Measurements from ENCODE around the gene TNFSF4. TPM values are rescaled to one million over a fixed set of nuclear protein-coding genes. Genes with fewer than 3 reads are reported as not detected.

Gene TNFSF4
- total RNA-seq, 2 experiments from 2014 or later: 0.17 to 0.33 TPM

DNA sequence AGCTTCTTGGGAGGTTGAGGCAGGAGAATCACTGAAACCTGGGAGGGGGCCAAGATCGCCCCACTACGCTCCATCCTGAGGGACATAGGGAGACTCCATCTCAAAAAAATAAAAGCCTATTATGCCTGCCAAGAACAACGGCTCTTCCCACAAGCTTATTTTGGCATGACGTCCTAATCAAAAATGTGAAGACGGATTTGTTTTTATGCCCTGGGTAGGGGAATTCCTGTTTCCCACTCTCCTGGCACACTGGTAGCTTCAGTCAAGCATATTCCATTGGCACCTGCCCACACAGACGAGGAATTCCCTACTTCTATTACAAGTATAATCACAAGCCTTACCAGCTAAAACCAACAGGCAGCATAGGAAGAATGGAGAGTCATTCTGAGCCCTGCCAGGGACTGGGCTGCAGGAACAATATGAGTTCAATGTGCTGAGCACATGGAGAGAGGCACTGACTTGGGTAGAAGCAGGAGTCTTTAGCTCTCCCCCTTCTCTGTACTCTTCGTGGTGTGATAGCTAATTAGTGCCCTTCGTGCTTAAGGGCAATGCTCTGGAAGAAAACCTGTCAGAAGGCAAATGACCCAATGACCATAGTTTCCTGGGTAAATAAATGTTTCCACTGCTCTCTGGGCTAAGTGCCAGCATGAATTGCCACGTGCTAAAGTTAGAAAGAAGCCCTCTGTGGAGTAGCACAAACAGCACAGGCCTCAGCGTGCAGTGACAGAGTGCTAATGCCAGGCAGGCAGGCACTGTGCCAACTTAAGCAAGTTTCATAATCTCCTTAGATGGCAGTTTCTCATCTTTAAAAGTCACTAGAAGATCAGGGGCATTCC is 16.8 kb downstream of the TNFSF4 start:
- peaks cover 4% of the 10 kb centered on the region for H3K36me3 Mint-ChIP-seq (ENCODE audit: low read depth)
- CTCF ChIA-PET: no interaction called here
- no peaks in the 10 kb centered on the region for H3K9me3 Mint-ChIP-seq
- no peak overlapping the region for H3K27ac Mint-ChIP-seq
- POLR2A ChIA-PET: no interaction called here
- H3K27me3 Mint-ChIP-seq: no peaks in the 10 kb centered on the region
- ATAC-seq (ENCODE audit: poor library complexity) (no peak), DNase-seq (peak in 2 of 14 experiments; percentile 13 to 18)
- no peaks in the 10 kb centered on the region for H3K36me3 ChIP-seq (ENCODE audit: insufficient read depth, low read length)
- no peaks in the 10 kb centered on the region for H3K9me3 ChIP-seq (ENCODE audit: control insufficient read depth in 1 of 2, insufficient read depth in 1 of 2, low read length in 2 of 2)
- TF ChIP-seq, protein P1, sequence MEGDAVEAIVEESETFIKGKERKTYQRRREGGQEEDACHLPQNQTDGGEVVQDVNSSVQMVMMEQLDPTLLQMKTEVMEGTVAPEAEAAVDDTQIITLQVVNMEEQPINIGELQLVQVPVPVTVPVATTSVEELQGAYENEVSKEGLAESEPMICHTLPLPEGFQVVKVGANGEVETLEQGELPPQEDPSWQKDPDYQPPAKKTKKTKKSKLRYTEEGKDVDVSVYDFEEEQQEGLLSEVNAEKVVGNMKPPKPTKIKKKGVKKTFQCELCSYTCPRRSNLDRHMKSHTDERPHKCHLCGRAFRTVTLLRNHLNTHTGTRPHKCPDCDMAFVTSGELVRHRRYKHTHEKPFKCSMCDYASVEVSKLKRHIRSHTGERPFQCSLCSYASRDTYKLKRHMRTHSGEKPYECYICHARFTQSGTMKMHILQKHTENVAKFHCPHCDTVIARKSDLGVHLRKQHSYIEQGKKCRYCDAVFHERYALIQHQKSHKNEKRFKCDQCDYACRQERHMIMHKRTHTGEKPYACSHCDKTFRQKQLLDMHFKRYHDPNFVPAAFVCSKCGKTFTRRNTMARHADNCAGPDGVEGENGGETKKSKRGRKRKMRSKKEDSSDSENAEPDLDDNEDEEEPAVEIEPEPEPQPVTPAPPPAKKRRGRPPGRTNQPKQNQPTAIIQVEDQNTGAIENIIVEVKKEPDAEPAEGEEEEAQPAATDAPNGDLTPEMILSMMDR (IDR thresholded peaks at IDR 0.05): no peak
- H3K4me3 Mint-ChIP-seq: no peak overlapping the region
- no peaks in the 10 kb centered on the region for H3K27me3 ChIP-seq (ENCODE audit: control insufficient read depth in 1 of 2, insufficient read depth in 2 of 2, low read length in 2 of 2)
- H3K4me1 Mint-ChIP-seq (ENCODE audit: low read depth): peaks cover 4% of the 10 kb centered on the region
- H3K4me3 ChIP-seq (ENCODE audit: low read length): no peak overlapping the region
- no peak overlapping the region for H3K27ac ChIP-seq (ENCODE audit: low read depth in 1 of 2, low read length in 2 of 2)
- intact Hi-C loops (cut with DNase I, micrococcal nuclease): no loop called here
- no peaks in the 10 kb centered on the region for H3K4me1 ChIP-seq (ENCODE audit: insufficient read depth, low read length)

DNA sequence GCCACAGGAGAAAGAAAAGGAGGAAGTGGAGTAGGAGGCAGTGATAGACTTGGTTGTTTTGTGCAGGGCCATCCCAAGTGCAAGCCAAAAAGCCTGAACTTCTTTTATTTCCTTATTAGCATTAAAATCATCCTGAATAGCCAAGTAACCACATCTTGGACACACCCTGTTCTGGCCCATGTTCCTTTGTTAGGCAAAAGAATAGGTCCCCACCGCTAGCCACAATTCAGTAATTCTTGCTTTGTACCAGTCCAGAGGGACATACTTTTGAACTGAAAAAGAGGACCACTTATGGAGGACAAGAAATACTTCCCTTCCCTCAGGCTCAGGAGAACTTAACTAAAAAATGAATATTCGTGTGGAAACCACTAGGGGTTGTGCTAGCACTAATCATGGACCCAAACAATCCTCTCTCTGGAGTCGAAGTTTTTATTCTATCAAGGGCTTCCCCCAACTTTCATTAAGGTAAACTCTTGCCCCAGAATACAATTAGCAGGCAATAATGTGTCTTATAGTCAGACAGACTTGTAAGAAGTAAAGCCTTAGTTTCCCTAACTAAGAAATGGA is 19.4 kb downstream of the TNFSF4 start:
- CTCF ChIA-PET: no interaction called here
- no peak for ATAC-seq (ENCODE audit: poor library complexity)
- H3K36me3 Mint-ChIP-seq (ENCODE audit: low read depth): peaks cover 5% of the 10 kb centered on the region

DNA sequence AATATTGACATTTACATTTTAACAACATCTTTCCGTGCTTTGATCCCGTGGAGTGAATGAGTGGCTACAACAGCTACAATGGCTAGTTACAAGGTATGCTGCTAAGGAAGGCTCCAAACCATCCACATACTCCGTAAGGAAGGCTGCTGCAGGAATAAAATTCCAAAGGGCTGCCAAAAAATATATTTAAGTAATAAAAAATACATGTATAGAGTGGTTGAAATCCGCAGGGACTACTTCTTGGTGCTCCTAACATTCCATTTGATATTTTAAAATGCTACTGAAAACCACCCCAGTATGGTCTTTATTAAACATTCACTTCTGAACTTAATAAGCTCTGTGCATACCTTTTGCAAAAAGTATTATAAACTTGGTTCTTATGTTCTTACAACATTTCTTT is 25.3 kb downstream of the TNFSF4 start:
- intact Hi-C loops (cut with DNase I, micrococcal nuclease): no loop called here
- Histone ChIP-seq H3K27ac (ENCODE audit: low read depth in 1 of 2, low read length in 2 of 2) (no peak overlapping the region), H3K27me3 (ENCODE audit: control insufficient read depth in 1 of 2, insufficient read depth in 2 of 2, low read length in 2 of 2) (no peaks in the 10 kb centered on the region), H3K4me1 (ENCODE audit: insufficient read depth, low read length) (no peaks in the 10 kb centered on the region), H3K4me3 (ENCODE audit: low read length) (no peak overlapping the region), H3K9me3 (ENCODE audit: control insufficient read depth in 1 of 2, insufficient read depth in 1 of 2, low read length in 2 of 2) (peaks cover 4 to 6% of the 10 kb centered on the region in 2 experiments), H3K36me3 (ENCODE audit: insufficient read depth, low read length) (no peaks in the 10 kb centered on the region)
- peaks cover 5% of the 10 kb centered on the region for H3K36me3 Mint-ChIP-seq (ENCODE audit: low read depth)
- H3K9me3 Mint-ChIP-seq: no peaks in the 10 kb centered on the region
- no peak for ATAC-seq (ENCODE audit: poor library complexity)
- H3K27me3 Mint-ChIP-seq: no peaks in the 10 kb centered on the region
- TF ChIP-seq, protein P1 (IDR thresholded peaks at IDR 0.05): no peak
- H3K4me1 Mint-ChIP-seq (ENCODE audit: low read depth): no peaks in the 10 kb centered on the region
- CTCF ChIA-PET: no interaction called here
- no peak overlapping the region for H3K27ac Mint-ChIP-seq
- POLR2A ChIA-PET: no interaction called here
- no peak for DNase-seq
- no peak overlapping the region for H3K4me3 Mint-ChIP-seq

More for the DNA sequence above, 19.4 kb downstream of the TNFSF4 start:
- intact Hi-C loops (cut with DNase I, micrococcal nuclease): no loop called here
- Mint-ChIP-seq H3K27ac (no peak overlapping the region), H3K27me3 (no peaks in the 10 kb centered on the region), H3K4me3 (no peak overlapping the region), H3K9me3 (no peaks in the 10 kb centered on the region), H3K4me1 (ENCODE audit: low read depth) (peaks cover 4% of the 10 kb centered on the region)
- no peaks in the 10 kb centered on the region for H3K4me1 ChIP-seq (ENCODE audit: insufficient read depth, low read length)
- no peaks in the 10 kb centered on the region for H3K27me3 ChIP-seq (ENCODE audit: control insufficient read depth in 1 of 2, insufficient read depth in 2 of 2, low read length in 2 of 2)
- no peaks in the 10 kb centered on the region for H3K36me3 ChIP-seq (ENCODE audit: insufficient read depth, low read length)
- no peak overlapping the region for H3K4me3 ChIP-seq (ENCODE audit: low read length)
- no peaks in the 10 kb centered on the region for H3K9me3 ChIP-seq (ENCODE audit: control insufficient read depth in 1 of 2, insufficient read depth in 1 of 2, low read length in 2 of 2)
- POLR2A ChIA-PET: no interaction called here
- TF ChIP-seq, protein P1 (IDR thresholded peaks at IDR 0.05): no peak
- no peak for DNase-seq
- H3K27ac ChIP-seq (ENCODE audit: low read depth in 1 of 2, low read length in 2 of 2): no peak overlapping the region

Measured in CD4-positive, alpha-beta T cell (primary cell).